SK-N-MC (cell line): Measurements from ENCODE around the gene CACNA2D2.

Source experiments
- EZH2 ChIP-seq: fragments of 200-600 bp; sonication (generic); IDR thresholded peaks from one replicate; pipeline ENCODE4 v1.6.1; 2017; ENCODE audit warnings: antibody characterized with exemption
- POLR2AphosphoS5 ChIP-seq: IDR thresholded peaks from 2 replicates; pipeline ENCODE4 v1.6.1; 2012; ENCODE audit warnings: mild to moderate bottlenecking, low read depth, low read length, borderline replicate concordance

DNA sequence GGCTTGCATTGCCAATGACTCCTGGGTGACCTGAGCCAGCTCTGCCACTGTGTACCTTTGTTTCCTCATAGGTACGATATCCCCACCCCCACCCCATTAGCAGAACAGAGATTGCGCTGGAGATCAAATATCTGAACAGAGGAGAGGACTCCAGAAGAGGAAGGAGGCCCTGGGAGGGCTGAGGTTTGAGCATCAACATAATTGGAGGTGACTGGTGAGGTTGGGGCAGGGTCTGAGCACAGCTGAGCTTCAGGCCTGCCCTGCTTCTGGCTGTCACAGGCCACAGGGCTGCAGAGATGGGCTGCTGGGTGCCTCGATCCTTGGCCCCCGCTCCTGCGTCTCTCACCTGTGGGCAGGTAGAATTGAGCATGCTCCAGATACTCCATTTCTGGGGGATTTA, 21.3 kb upstream of the CACNA2D2 start:
- TF ChIP-seq POLR2AphosphoS5 = no peak
- no peak for TF ChIP-seq EZH2
